ENCODE results near the gene RGL1.

RGL1 gene

DNA sequence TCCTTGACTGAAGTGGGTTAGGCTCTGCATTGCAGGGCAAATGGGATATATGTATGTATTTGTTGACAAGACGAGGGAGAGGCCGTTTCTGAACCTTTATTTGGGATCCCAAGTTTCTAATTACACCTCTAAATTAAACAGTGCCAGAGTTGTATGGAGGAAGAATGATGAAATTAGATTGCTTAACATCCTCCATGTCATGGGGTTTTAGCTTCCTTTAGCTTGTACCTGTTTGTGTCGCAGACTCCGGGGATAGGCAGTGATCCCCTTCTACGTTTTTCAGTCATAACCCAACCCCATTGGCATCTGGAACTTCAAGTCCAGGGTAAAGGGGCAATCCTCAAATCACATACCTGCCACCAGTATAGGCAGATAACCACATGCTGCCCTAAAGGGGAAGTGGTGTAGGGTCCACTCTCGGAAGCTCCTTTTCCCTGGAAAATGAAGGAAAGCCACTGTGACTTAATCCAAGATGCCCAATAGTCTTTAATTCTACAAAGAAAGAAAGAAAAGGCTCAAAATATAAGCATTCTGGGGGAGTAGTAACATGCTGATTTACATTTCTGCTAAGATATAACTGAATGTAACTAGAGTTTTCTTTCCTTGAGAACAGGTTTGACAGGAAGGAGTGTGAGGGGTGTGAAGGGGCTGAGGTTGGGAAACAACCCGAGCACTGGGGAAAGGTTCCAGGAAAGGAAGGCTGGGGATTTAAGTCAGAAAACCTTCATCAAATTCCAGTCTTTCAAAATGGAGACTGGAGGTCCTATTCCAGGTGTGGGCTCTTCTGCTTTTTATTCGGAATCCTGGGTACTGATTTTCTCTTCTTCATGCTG is 77.6 kb downstream of the RGL1 start:
- no peaks in the 10 kb centered on the region for H3K9me3 ChIP-seq (ENCODE audit: insufficient read depth, low read length)
- H3K9ac ChIP-seq (ENCODE audit: insufficient read length, low read depth) = no peak overlapping the region
- H3K4me3 ChIP-seq (ENCODE audit: insufficient read length, low read depth) = no peak overlapping the region
- TF ChIP-seq ZNF274 (IDR thresholded peaks at IDR 0.05; ENCODE audit: low read depth, low read length) (no peak), SUZ12 (IDR thresholded peaks at IDR 0.05; ENCODE audit: extremely low read depth, insufficient read depth, insufficient read length) (no peak)
- peaks cover 5% of the 10 kb centered on the region for H3K4me1 ChIP-seq (ENCODE audit: insufficient read depth, insufficient read length)
- H3K36me3 ChIP-seq (ENCODE audit: insufficient read depth, insufficient read length, low read length) = peaks cover 30% of the 10 kb centered on the region
- no peaks in the 10 kb centered on the region for H3K27me3 ChIP-seq (ENCODE audit: insufficient read depth, insufficient read length)
- DNase-seq (ENCODE audit: low read depth, low spot score) = no peak

GRCh38 chr1:183883623-183884022 is 78.7 kb downstream of the RGL1 start:
- Histone ChIP-seq H3K4me1 (ENCODE audit: insufficient read depth, insufficient read length) (peaks cover 5% of the 10 kb centered on the region), H3K36me3 (ENCODE audit: insufficient read depth, insufficient read length, low read length) (peaks cover 31% of the 10 kb centered on the region), H3K9ac (ENCODE audit: insufficient read length, low read depth) (no peak overlapping the region), H3K4me3 (ENCODE audit: insufficient read length, low read depth) (no peak overlapping the region), H3K9me3 (ENCODE audit: insufficient read depth, low read length) (no peaks in the 10 kb centered on the region), H3K27me3 (ENCODE audit: insufficient read depth, insufficient read length) (no peaks in the 10 kb centered on the region)
- DNase-seq (ENCODE audit: low read depth, low spot score) = no peak
- TF ChIP-seq YY1 (IDR thresholded peaks at IDR 0.05; ENCODE audit: insufficient read depth, insufficient read length) = no peak
- no peak for TF ChIP-seq SUZ12 (IDR thresholded peaks at IDR 0.05; ENCODE audit: extremely low read depth, insufficient read depth, insufficient read length)

- DNase-seq (ENCODE audit: low read depth, low spot score) = no peak
- H3K36me3 ChIP-seq (ENCODE audit: insufficient read depth, insufficient read length, low read length) = peaks cover 38% of the 10 kb centered on the region
- TF ChIP-seq YY1 (IDR thresholded peaks at IDR 0.05; ENCODE audit: insufficient read depth, insufficient read length) (no peak), SUZ12 (IDR thresholded peaks at IDR 0.05; ENCODE audit: extremely low read depth, insufficient read depth, insufficient read length) (no peak)
- H3K9me3 ChIP-seq (ENCODE audit: insufficient read depth, low read length) = no peaks in the 10 kb centered on the region
- H3K27me3 ChIP-seq (ENCODE audit: insufficient read depth, insufficient read length) = no peaks in the 10 kb centered on the region
- H3K4me3 ChIP-seq (ENCODE audit: insufficient read length, low read depth) = no peak overlapping the region
- H3K9ac ChIP-seq (ENCODE audit: insufficient read length, low read depth) = no peak overlapping the region
- H3K4me1 ChIP-seq (ENCODE audit: insufficient read depth, insufficient read length) = peaks cover 5% of the 10 kb centered on the region
Observed at GRCh38 chr1:183884526-183884925, 79.6 kb downstream of the RGL1 start.

- TF ChIP-seq SUZ12 (IDR thresholded peaks at IDR 0.05; ENCODE audit: extremely low read depth, insufficient read depth, insufficient read length) (no peak), YY1 (IDR thresholded peaks at IDR 0.05; ENCODE audit: insufficient read depth, insufficient read length) (no peak), ZNF274 (IDR thresholded peaks at IDR 0.05; ENCODE audit: low read depth, low read length) (no peak)
- H3K27me3 ChIP-seq (ENCODE audit: insufficient read depth, insufficient read length) = no peaks in the 10 kb centered on the region
- H3K9me3 ChIP-seq (ENCODE audit: insufficient read depth, low read length) = no peaks in the 10 kb centered on the region
- H3K4me1 ChIP-seq (ENCODE audit: insufficient read depth, insufficient read length) = peaks cover 5% of the 10 kb centered on the region
- no peak overlapping the region for H3K4me3 ChIP-seq (ENCODE audit: insufficient read length, low read depth)
- H3K36me3 ChIP-seq (ENCODE audit: insufficient read depth, insufficient read length, low read length) = peaks cover 38% of the 10 kb centered on the region
- DNase-seq (ENCODE audit: low read depth, low spot score) = no peak
- no peak overlapping the region for H3K9ac ChIP-seq (ENCODE audit: insufficient read length, low read depth)
Observed at GRCh38 chr1:183885142-183885735, 80.3 kb downstream of the RGL1 start.

DNA sequence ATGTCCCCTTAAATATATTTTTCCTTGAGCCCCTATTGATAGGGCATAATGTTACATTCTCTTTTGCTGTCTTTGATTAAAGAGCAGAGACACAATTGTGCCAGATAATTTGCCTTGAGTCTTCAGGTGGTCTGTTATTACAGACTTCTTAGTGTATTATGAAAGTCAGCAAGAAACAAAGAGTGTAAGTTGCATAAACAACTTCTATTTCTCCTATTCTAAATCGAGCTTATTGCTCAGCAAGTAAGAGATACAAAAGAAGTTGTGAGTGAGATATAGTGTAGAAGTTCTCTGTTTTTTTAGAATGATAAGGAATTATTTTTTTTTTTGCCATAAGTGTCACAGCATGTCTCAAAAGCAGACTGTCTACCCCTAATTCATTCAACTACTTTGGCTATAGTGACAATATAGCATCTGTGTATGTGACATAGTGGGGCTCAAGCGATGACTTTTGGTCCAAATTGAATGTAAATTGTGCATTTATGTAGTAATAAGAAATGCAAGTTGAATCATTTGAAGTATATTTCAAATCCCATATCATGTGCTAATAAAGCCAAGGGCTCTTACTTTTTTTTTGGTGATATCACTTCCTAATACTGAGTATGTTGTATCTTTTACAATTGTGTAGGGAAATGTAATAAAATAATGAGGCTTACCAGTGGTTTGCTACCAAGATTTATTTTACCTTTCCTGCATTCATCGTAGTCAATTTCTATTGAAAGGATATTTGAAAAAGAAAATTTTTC is 81.3 kb downstream of the RGL1 start:
- Histone ChIP-seq H3K9me3 (ENCODE audit: insufficient read depth, low read length) (no peaks in the 10 kb centered on the region), H3K36me3 (ENCODE audit: insufficient read depth, insufficient read length, low read length) (peaks cover 40% of the 10 kb centered on the region), H3K27me3 (ENCODE audit: insufficient read depth, insufficient read length) (no peaks in the 10 kb centered on the region), H3K9ac (ENCODE audit: insufficient read length, low read depth) (no peak overlapping the region), H3K4me3 (ENCODE audit: insufficient read length, low read depth) (no peak overlapping the region), H3K4me1 (ENCODE audit: insufficient read depth, insufficient read length) (peaks cover 5% of the 10 kb centered on the region)
- TF ChIP-seq YY1 (IDR thresholded peaks at IDR 0.05; ENCODE audit: insufficient read depth, insufficient read length) (no peak), SUZ12 (IDR thresholded peaks at IDR 0.05; ENCODE audit: extremely low read depth, insufficient read depth, insufficient read length) (no peak), ZNF274 (IDR thresholded peaks at IDR 0.05; ENCODE audit: low read depth, low read length) (no peak)
- no peak for DNase-seq (ENCODE audit: low read depth, low spot score)

DNA sequence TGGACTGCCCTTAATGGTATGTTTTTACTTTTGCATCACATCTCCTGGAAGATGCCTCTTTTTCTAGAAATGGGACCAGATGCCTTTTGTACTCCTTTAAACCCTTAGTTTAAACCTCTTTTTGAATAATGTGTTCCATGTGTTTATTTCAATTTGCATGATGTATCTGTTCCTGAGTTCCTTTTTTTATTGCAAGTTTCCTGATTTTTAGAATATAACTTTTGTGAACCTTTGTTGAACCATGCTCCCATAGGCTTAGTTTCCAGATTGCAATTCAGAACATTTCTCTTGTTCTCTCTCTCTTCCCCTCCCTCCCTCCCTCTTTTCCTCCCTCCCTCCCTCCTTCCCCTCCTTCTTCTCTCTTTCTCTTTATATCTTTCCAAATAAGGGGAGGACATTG is 81.9 kb downstream of the RGL1 start:
- DNase-seq (ENCODE audit: low read depth, low spot score) = no peak
- no peaks in the 10 kb centered on the region for H3K9me3 ChIP-seq (ENCODE audit: insufficient read depth, low read length)
- peaks cover 46% of the 10 kb centered on the region for H3K36me3 ChIP-seq (ENCODE audit: insufficient read depth, insufficient read length, low read length)
- H3K4me1 ChIP-seq (ENCODE audit: insufficient read depth, insufficient read length) = peaks cover 3% of the 10 kb centered on the region
- no peak overlapping the region for H3K9ac ChIP-seq (ENCODE audit: insufficient read length, low read depth)
- no peak for TF ChIP-seq YY1 (IDR thresholded peaks at IDR 0.05; ENCODE audit: insufficient read depth, insufficient read length)
- no peak for TF ChIP-seq SUZ12 (IDR thresholded peaks at IDR 0.05; ENCODE audit: extremely low read depth, insufficient read depth, insufficient read length)
- no peak for TF ChIP-seq ZNF274 (IDR thresholded peaks at IDR 0.05; ENCODE audit: low read depth, low read length)
- no peaks in the 10 kb centered on the region for H3K27me3 ChIP-seq (ENCODE audit: insufficient read depth, insufficient read length)
- H3K4me3 ChIP-seq (ENCODE audit: insufficient read length, low read depth) = no peak overlapping the region
